IMR-90 (cell line): ENCODE measurements around the gene HAUS7. TPM values are rescaled to one million over a fixed set of nuclear protein-coding genes. Genes with fewer than 3 reads are reported as not detected.

ENCODE experiments used
- ATAC-seq: fragments of 200-7000 bp; cut with Tn5 transposase; 2 replicates; pipeline ENCODE4 v1.9.1; 2020; ENCODE audit warnings: low read depth, mild to moderate bottlenecking, moderate library complexity
- BruUV-seq: library from RNA; stranded (reverse); fragments of 400-500 nt; replicated peaks from 2 replicates; lab custom pipeline; 2021; lab: Mats Ljungman, UMichigan
- CTCF ChIA-PET: fragments of 300-600 bp; formaldehyde crosslinking; extraction: SDS; loops from one replicate; lab custom pipeline; 2021; ENCODE audit warnings: antibody characterized with exemption; lab: Yijun Ruan, JAX
- POLR2A ChIA-PET: fragments of 300-600 bp; sonication (Branson Sonifier 250); formaldehyde crosslinking; loops from one replicate; lab custom pipeline; 2022; ENCODE audit warnings: antibody characterized with exemption; ENCODE audit not compliant: unreplicated experiment; lab: Charles Lee
- DNase-seq: peaks from one replicate; pipeline ENCODE4 v3.0.0; 2013
- H2AFZ ChIP-seq: replicated peaks from 2 replicates; pipeline ENCODE3; 2013; ENCODE audit warnings: low read length, mild to moderate bottlenecking; ENCODE audit not compliant: poor library complexity
- H2AK5ac ChIP-seq: 2 replicates; pipeline ENCODE4 v1.6.1; 2013; ENCODE audit warnings: low read depth, low read length, inconsistent platforms
- H2AK9ac ChIP-seq: replicated peaks from 2 replicates; pipeline ENCODE3; 2013; ENCODE audit warnings: mild to moderate bottlenecking, low read depth, low read length, moderate library complexity; ENCODE audit not compliant: poor library complexity
- H2BK120ac ChIP-seq: 2 replicates; pipeline ENCODE4 v1.6.1; 2013; ENCODE audit warnings: low read depth, low read length, inconsistent platforms
- H2BK15ac ChIP-seq: 3 replicates; pipeline ENCODE4 v1.6.1; 2013; ENCODE audit warnings: low read depth, low read length, inconsistent platforms
- H2BK20ac ChIP-seq: 2 replicates; pipeline ENCODE4 v1.6.1; 2013; ENCODE audit warnings: low read depth, mild to moderate bottlenecking, inconsistent platforms, low read length, moderate library complexity
- H2BK5ac ChIP-seq: 2 replicates; pipeline ENCODE4 v1.6.1; 2013; ENCODE audit warnings: mild to moderate bottlenecking, low read depth, low read length, inconsistent platforms; ENCODE audit not compliant: poor library complexity, severe bottlenecking
- H3K14ac ChIP-seq: replicated peaks from 2 replicates; pipeline ENCODE4 v1.6.1; 2013; ENCODE audit warnings: low read depth, low read length, inconsistent platforms
- H3K18ac ChIP-seq: 2 replicates; pipeline ENCODE4 v1.6.1; 2013; ENCODE audit warnings: low read depth, low read length, control low read depth
- H3K23ac ChIP-seq: 2 replicates; pipeline ENCODE4 v1.6.1; 2013; ENCODE audit warnings: low read depth, low read length, inconsistent platforms
- H3K27ac ChIP-seq: 2 replicates; pipeline ENCODE4 v1.5.1; 2013; ENCODE audit warnings: mild to moderate bottlenecking, control low read depth, low read length; ENCODE audit not compliant: insufficient read depth
- H3K27me3 ChIP-seq: 2 replicates; pipeline ENCODE4 v1.6.1; 2013; ENCODE audit warnings: low read length; ENCODE audit not compliant: control insufficient read depth, insufficient read depth
- H3K36me3 ChIP-seq: 2 replicates; pipeline ENCODE4 v1.6.1; 2013; ENCODE audit warnings: low read length, mixed read lengths; ENCODE audit not compliant: control insufficient read depth, insufficient read depth
- H3K4ac ChIP-seq: 2 replicates; pipeline ENCODE4 v1.6.1; 2013; ENCODE audit warnings: low read depth, low read length, inconsistent platforms
- H3K4me1 ChIP-seq: 2 replicates; pipeline ENCODE4 v1.6.1; 2013; ENCODE audit warnings: low read length, mixed read lengths; ENCODE audit not compliant: control insufficient read depth, insufficient read depth
- H3K4me2 ChIP-seq: 2 replicates; pipeline ENCODE4 v1.6.1; 2013; ENCODE audit warnings: low read depth, mild to moderate bottlenecking, control low read depth, low read length, moderate library complexity
- H3K4me3 ChIP-seq: 2 replicates; pipeline ENCODE4 v1.5.1; 2013; ENCODE audit warnings: low read depth, mild to moderate bottlenecking, control low read depth, low read length, moderate library complexity; ENCODE audit not compliant: insufficient read depth
- H3K56ac ChIP-seq: 2 replicates; pipeline ENCODE4 v1.6.1; 2013; ENCODE audit warnings: low read length, inconsistent platforms; ENCODE audit not compliant: insufficient read depth; ENCODE audit errors: extremely low read depth
- H3K79me1 ChIP-seq, 2 experiments: 2 replicates each; pipeline ENCODE4 v1.6.1; 2013; ENCODE audit warnings: low read length in 2 of 2, inconsistent platforms in 1 of 2, low read depth in 1 of 2
- H3K9ac ChIP-seq: 2 replicates; pipeline ENCODE4 v1.6.1; 2013; ENCODE audit warnings: low read depth, low read length, control low read depth
- H3K9me1 ChIP-seq: 2 replicates; pipeline ENCODE4 v1.6.1; 2013; ENCODE audit warnings: low read length, inconsistent platforms; ENCODE audit not compliant: insufficient read depth
- H3K9me3 ChIP-seq: 2 replicates; pipeline ENCODE4 v1.6.1; 2013; ENCODE audit warnings: low read length; ENCODE audit not compliant: control insufficient read depth, insufficient read depth
- H4K20me1 ChIP-seq: 2 replicates; pipeline ENCODE4 v1.6.1; 2013; ENCODE audit warnings: low read length, inconsistent platforms; ENCODE audit not compliant: insufficient read depth
- H4K5ac ChIP-seq: 2 replicates; pipeline ENCODE4 v1.6.1; 2013; ENCODE audit warnings: mild to moderate bottlenecking, low read depth, low read length, control low read depth
- H4K8ac ChIP-seq, 2 experiments: 2 replicates each; pipeline ENCODE4 v1.6.1; 2013; ENCODE audit warnings: low read depth in 2 of 2, low read length in 2 of 2, control low read depth in 1 of 2, inconsistent platforms in 1 of 2
- H4K91ac ChIP-seq: 2 replicates; pipeline ENCODE4 v1.6.1; 2013; ENCODE audit warnings: low read depth, low read length, inconsistent platforms; ENCODE audit not compliant: insufficient read depth
- BHLHE40 ChIP-seq: fragments of 150-350 bp; IDR thresholded peaks from 2 replicates; pipeline ENCODE4 v1.6.1; 2016; ENCODE audit warnings: mild to moderate bottlenecking, low read depth, low read length
- CEBPB ChIP-seq: IDR thresholded peaks from 2 replicates; pipeline ENCODE4 v1.6.1; 2012; ENCODE audit warnings: low read depth, low read length, improper control_type of control experiment
- CHD1 ChIP-seq: IDR thresholded peaks from 2 replicates; pipeline ENCODE4 v1.6.1; 2012; ENCODE audit warnings: low read depth, low read length, improper control_type of control experiment
- ELK1 ChIP-seq: fragments of 150-350 bp; IDR thresholded peaks from 2 replicates; pipeline ENCODE4 v1.6.1; 2016; ENCODE audit warnings: low read depth, mild to moderate bottlenecking, low read length, moderate library complexity, borderline replicate concordance
- FOS ChIP-seq: fragments of 150-350 bp; IDR thresholded peaks from 2 replicates; pipeline ENCODE4 v1.6.1; 2016; ENCODE audit warnings: low read depth, low read length
- MAFK ChIP-seq: IDR thresholded peaks from 2 replicates; pipeline ENCODE4 v1.6.1; 2012; ENCODE audit warnings: low read depth, low read length, improper control_type of control experiment
- MAZ ChIP-seq: IDR thresholded peaks from 2 replicates; pipeline ENCODE4 v1.6.1; 2012; ENCODE audit warnings: low read depth, mild to moderate bottlenecking, low read length, improper control_type of control experiment, moderate library complexity, borderline replicate concordance
- MXI1 ChIP-seq: IDR thresholded peaks from 2 replicates; pipeline ENCODE4 v1.6.1; 2012; ENCODE audit warnings: low read depth, mild to moderate bottlenecking, low read length, moderate library complexity, borderline replicate concordance
- NFE2L2 ChIP-seq: fragments of 150-350 bp; IDR thresholded peaks from 2 replicates; pipeline ENCODE4 v1.6.1; 2016; ENCODE audit warnings: low read depth, mild to moderate bottlenecking, low read length
- POLR2A ChIP-seq: IDR thresholded peaks from 2 replicates; pipeline ENCODE4 v1.6.1; 2012; ENCODE audit warnings: mild to moderate bottlenecking, low read depth, low read length
- RAD21 ChIP-seq: IDR thresholded peaks from 2 replicates; pipeline ENCODE4 v1.6.1; 2012; ENCODE audit warnings: low read length, improper control_type of control experiment
- RCOR1 ChIP-seq: IDR thresholded peaks from 2 replicates; pipeline ENCODE4 v1.6.1; 2012; ENCODE audit warnings: mild to moderate bottlenecking, low read length, improper control_type of control experiment; ENCODE audit not compliant: insufficient replicate concordance
- RFX5 ChIP-seq: IDR thresholded peaks from 2 replicates; pipeline ENCODE4 v1.8.0; 2012; ENCODE audit warnings: low read depth, mild to moderate bottlenecking, low read length, moderate library complexity
- SMC3 ChIP-seq: fragments of 150-350 bp; IDR thresholded peaks from 2 replicates; pipeline ENCODE4 v1.6.1; 2016; ENCODE audit warnings: low read depth, mild to moderate bottlenecking, antibody characterized with exemption, low read length, moderate library complexity
- USF2 ChIP-seq: fragments of 150-350 bp; IDR thresholded peaks from 2 replicates; pipeline ENCODE4 v1.6.1; 2017; ENCODE audit warnings: mild to moderate bottlenecking, antibody characterized with exemption, low read length, low read depth
- WGBS, 2 experiments: methylation state at CpG; one replicate each; pipeline versions ENCODE4 v1.1.5 to v1.1.7; 2013; ENCODE audit warnings: missing lambda C conversion rate in 2 of 2; ENCODE audit not compliant: insufficient read length in 1 of 2; ENCODE audit errors: extremely low coverage in 2 of 2; 5-methylcytosine and 5-hydroxymethylcytosine counted together
- dilution Hi-C: fragments of 300-500 bp; cut with HindIII; formaldehyde crosslinking; loops from one replicate; pipeline ENCODE4 v1.14.3; 2018; ENCODE audit warnings: low sequenced_read_pairs; ENCODE audit not compliant: unreplicated experiment
- in situ Hi-C: fragments of 300-500 bp; cut with MboI; formaldehyde crosslinking; loops from 3 replicates; pipeline ENCODE4 v1.14.3; 2019; ENCODE audit warnings: low sequenced_read_pairs, inconsistent platforms, mixed read lengths
- intact Hi-C: fragments of 100-400 bp; cut with micrococcal nuclease; formaldehyde crosslinking; loops from 2 replicates; pipeline ENCODE4 v1.10.0; 2022
- polyA plus RNA-seq, 3 experiments: library from polyadenylated mRNA; depleted of rRNA; stranded (reverse); fragments of >200 nt; gene quantifications; 2 replicates each; pipeline ENCODE4 v1.2.3, GENCODE V29; 2012; ENCODE audit warnings: low replicate concordance in 1 of 3
- total RNA-seq: library from RNA; depleted of rRNA; stranded (reverse); fragments of >200 nt; gene quantifications from 2 replicates; pipeline ENCODE4 v1.2.3, GENCODE V29; 2012

The HAUS7 gene
- total and polyA plus RNA-seq, 2 of the 4 experiments (the other 2 are of a cell fraction) = 10.8 to 25.9 TPM

- no peak overlapping the region for H3K27ac ChIP-seq
- no peak overlapping the region for H2AK5ac ChIP-seq
- H3K9me1 ChIP-seq = no peaks in the 10 kb centered on the region; the same call in 1 of the 2 replicates
- H3K23ac ChIP-seq = no peak overlapping the region
- no peak overlapping the region for H4K5ac ChIP-seq
- H2BK20ac ChIP-seq = no peak overlapping the region
- H3K79me1 ChIP-seq = 0 out of 4 replicates have a peak, but pooled peaks cover 0 to 3% of the 10 kb centered on the region in 2 experiments
- no peak overlapping the region for H3K4ac ChIP-seq
- dilution Hi-C loops = no loop called here
- no peak overlapping the region for H2BK15ac ChIP-seq
- no peak overlapping the region for H3K4me3 ChIP-seq
- H3K36me3 ChIP-seq = no peaks in the 10 kb centered on the region; the same call in 1 of the 2 replicates
- DNase-seq = no peak
- H4K8ac ChIP-seq = no peak overlapping the region
- in situ Hi-C loops = loop anchor here (25.0 kb wide), 1 partner anchor 426 kb away; no protein-coding TSS in a partner anchor
- H3K9ac ChIP-seq = no peak overlapping the region
- ChIA-PET POLR2A (no interaction called here), CTCF (no interaction called here)
- H3K9me3 ChIP-seq = no peaks in the 10 kb centered on the region
- no peaks in the 10 kb centered on the region for H4K20me1 ChIP-seq
- no peak overlapping the region for H3K18ac ChIP-seq
- no peak overlapping the region for H3K56ac ChIP-seq
- H2BK5ac ChIP-seq = no peak overlapping the region
- H2BK120ac ChIP-seq = no peak overlapping the region
- intact Hi-C loops = no loop called here
- WGBS, 2 experiments = 95% methylated on average over 7 of the region's 12 CpGs; no CpG with 5 or more reads in 1 of the 2 experiments
- BruUV-seq = no TSS peak
- H4K91ac ChIP-seq = no peak overlapping the region
- H3K14ac ChIP-seq = no peak overlapping the region
- no peaks in the 10 kb centered on the region; the same call in 1 of the 2 replicates for H3K4me1 ChIP-seq
- H3K4me2 ChIP-seq = no peak overlapping the region
- no peak for TF ChIP-seq BHLHE40
- no peak for TF ChIP-seq CHD1
- TF ChIP-seq RFX5 = no peak
- TF ChIP-seq POLR2A = no peak
- no peak for TF ChIP-seq MAZ
- TF ChIP-seq ELK1 = no peak
- no peak for TF ChIP-seq MXI1
- TF ChIP-seq CEBPB = no peak
- no peak for TF ChIP-seq MAFK
- TF ChIP-seq RAD21 = no peak
- TF ChIP-seq NFE2L2 = no peak
- TF ChIP-seq FOS = no peak
- no peak for TF ChIP-seq RCOR1
- no peak for TF ChIP-seq USF2
- TF ChIP-seq SMC3 = no peak
- H2AK9ac ChIP-seq = no peak overlapping the region
- no peak overlapping the region for H2AFZ ChIP-seq
- no peaks in the 10 kb centered on the region for H3K27me3 ChIP-seq
- no peak for ATAC-seq
Observed at GRCh38 chrX:153463556-153463955, 6.8 kb downstream of the HAUS7 start.
